Suprapubic skin (tissue), 4 donors: ENCODE data around the gene LRRN4CL. TPM values are rescaled to one million over a fixed set of nuclear protein-coding genes. Genes with fewer than 3 reads are reported as not detected.

Source experiments
- DNase-seq, 2 donors: peaks; one replicate each; pipeline ENCODE4 v3.0.0-alpha.2; 2019; ENCODE audit warnings: low spot score in 2 of 2
- H3K27ac ChIP-seq: fragments of 200-600 bp; sonication (generic); one replicate; pipeline ENCODE4 v1.5.1; 2019
- H3K27me3 ChIP-seq: fragments of 200-600 bp; sonication (generic); one replicate; pipeline ENCODE4 v1.5.1; 2019
- H3K36me3 ChIP-seq: fragments of 200-600 bp; sonication (generic); one replicate; pipeline ENCODE4 v1.5.1; 2019
- H3K4me1 ChIP-seq: fragments of 200-600 bp; sonication (generic); one replicate; pipeline ENCODE4 v1.5.1; 2019
- H3K4me3 ChIP-seq: fragments of 200-600 bp; sonication (generic); one replicate; pipeline ENCODE4 v1.5.1; 2019; ENCODE audit warnings: mild to moderate bottlenecking
- H3K9me3 ChIP-seq: fragments of 200-600 bp; sonication (generic); one replicate; pipeline ENCODE4 v1.5.1; 2019
- EP300 ChIP-seq: sonication (generic); formaldehyde crosslinking; IDR thresholded peaks from one replicate; pipeline ENCODE4 v1.6.1; 2017; ENCODE audit warnings: antibody characterized with exemption
- POLR2A ChIP-seq, 2 donors: fragments of 450-650 bp; IDR thresholded peaks; one replicate each; pipeline ENCODE4 v1.6.1; 2017; ENCODE audit warnings: antibody characterized with exemption in 2 of 2, mild to moderate bottlenecking in 2 of 2, moderate library complexity in 2 of 2
- POLR2AphosphoS5 ChIP-seq, 3 donors: sonication (generic); formaldehyde crosslinking; IDR thresholded peaks; one replicate each; pipeline ENCODE4 v1.6.1; 2017; ENCODE audit warnings: antibody characterized with exemption in 3 of 3
- WGBS: methylation state at CpG from one replicate; pipeline ENCODE4 v1.1.5; 2018; 5-methylcytosine and 5-hydroxymethylcytosine counted together
- total RNA-seq, 4 donors: library from RNA; depleted of rRNA; stranded (reverse); fragments of >200 nt; gene quantifications; one replicate each; pipeline ENCODE4 v1.1.0, GENCODE V29; 2016
- TF ChIP-seq, protein P1 (sequence below), 2 donors: fragments of 200-600 bp in 1 of 2; fragments of 450-650 bp in 1 of 2; sonication (generic) in 1 of 2; IDR thresholded peaks; one replicate each; pipeline ENCODE4 v1.5.1; 2016 to 2019; ENCODE audit warnings: antibody characterized with exemption in 2 of 2, mild to moderate bottlenecking in 1 of 2, moderate library complexity in 1 of 2

LRRN4CL gene
- total RNA-seq, 4 donors from 2014 or later, result 3.3 to 7.6 (median 5.9) TPM

- WGBS, result 0% methylated on average over 18 of the region's 72 CpGs
- no peaks in the 10 kb centered on the region for H3K9me3 ChIP-seq
These were observed 38.0 kb upstream of the LRRN4CL start, which contains the start of gene HNRNPUL2 for GRCh38 chr11:62727165-62727871. TSS of gene HNRNPUL2 (minus strand) at chr11:62727457. CDS start at chr11:62727156, 301 bp downstream.

DNA sequence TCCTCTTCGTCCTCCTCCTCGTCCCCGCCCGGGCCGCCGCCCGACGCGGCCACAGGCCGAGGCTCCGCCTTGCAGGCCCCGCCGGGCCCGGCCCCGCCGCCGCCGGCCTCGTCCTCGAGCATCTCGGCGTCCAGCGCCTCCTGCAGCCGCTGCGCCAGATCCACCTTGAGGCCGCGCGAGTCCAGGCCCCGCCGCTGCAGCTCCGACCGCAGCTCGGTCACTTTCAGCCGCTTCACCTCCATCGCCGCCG, 37.5 kb upstream of the LRRN4CL start:
- peaks cover 55% of the 10 kb centered on the region for H3K4me1 ChIP-seq

More at GRCh38 chr11:62727165-62727871, 38.0 kb upstream of the LRRN4CL start, which contains the start of gene HNRNPUL2:
- Histone ChIP-seq H3K4me1 (peaks cover 58% of the 10 kb centered on the region), H3K36me3 (peaks cover 19% of the 10 kb centered on the region), H3K27ac (peak within 1 kb of the TSS; percentile 97), H3K4me3 (peak within 1 kb of the TSS; percentile 95), H3K27me3 (no peaks in the 10 kb centered on the region)
- TF ChIP-seq, protein P1, sequence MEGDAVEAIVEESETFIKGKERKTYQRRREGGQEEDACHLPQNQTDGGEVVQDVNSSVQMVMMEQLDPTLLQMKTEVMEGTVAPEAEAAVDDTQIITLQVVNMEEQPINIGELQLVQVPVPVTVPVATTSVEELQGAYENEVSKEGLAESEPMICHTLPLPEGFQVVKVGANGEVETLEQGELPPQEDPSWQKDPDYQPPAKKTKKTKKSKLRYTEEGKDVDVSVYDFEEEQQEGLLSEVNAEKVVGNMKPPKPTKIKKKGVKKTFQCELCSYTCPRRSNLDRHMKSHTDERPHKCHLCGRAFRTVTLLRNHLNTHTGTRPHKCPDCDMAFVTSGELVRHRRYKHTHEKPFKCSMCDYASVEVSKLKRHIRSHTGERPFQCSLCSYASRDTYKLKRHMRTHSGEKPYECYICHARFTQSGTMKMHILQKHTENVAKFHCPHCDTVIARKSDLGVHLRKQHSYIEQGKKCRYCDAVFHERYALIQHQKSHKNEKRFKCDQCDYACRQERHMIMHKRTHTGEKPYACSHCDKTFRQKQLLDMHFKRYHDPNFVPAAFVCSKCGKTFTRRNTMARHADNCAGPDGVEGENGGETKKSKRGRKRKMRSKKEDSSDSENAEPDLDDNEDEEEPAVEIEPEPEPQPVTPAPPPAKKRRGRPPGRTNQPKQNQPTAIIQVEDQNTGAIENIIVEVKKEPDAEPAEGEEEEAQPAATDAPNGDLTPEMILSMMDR (IDR thresholded peaks at IDR 0.05), result no peak
- TF ChIP-seq POLR2A (IDR thresholded peaks at IDR 0.05) (peak; percentile 86 to 89), POLR2AphosphoS5 (IDR thresholded peaks at IDR 0.05) (peak; percentile 90 to 95 (median 95)), EP300 (no peak)
- peak; percentile 99 for DNase-seq

DNA sequence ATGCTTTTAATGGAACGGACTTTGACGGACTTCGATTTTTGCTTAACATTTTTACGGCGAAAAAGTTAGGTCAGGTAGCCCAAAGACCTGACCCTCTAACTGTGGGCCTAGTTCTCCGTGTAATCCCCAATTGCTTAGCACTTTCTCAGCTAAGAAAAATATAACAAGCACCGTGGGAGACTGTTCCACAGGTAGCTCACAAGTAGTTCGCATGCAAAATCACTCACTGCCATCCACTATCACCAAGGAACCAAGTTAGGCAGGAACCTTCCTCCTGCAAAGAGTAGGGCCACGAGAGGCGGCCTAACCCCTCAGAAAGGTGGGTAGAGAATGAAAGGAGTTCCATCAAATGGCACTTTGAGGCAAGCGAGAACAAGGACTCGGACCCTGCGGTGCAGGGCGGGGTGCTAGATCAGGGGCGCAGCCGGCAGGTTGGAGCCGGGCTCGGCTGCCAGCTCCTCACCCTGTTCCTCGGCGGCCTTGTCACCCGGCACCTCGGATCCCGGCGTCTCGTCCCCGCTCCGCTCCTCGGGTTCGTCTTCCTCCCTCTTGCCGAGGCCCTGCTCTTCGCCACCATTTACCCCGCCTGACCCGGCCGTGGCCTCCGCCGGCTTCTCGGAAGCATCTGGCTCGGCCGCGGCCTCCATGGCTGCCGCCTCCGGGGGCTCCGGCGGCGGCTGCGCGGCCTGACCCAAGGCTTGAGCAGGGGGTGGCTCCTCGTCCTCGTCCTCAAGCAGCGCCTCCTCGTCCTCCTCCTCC, 37.0 kb upstream of the LRRN4CL start:
- H3K4me3 ChIP-seq, result peak overlapping the region; percentile 95
- H3K27ac ChIP-seq, result peak overlapping the region; percentile 97
- peak in 1 of 2 donors; percentile 73 for DNase-seq
- no peaks in the 10 kb centered on the region for H3K27me3 ChIP-seq
- TF ChIP-seq, protein P1 (IDR thresholded peaks at IDR 0.05), result no peak
- TF ChIP-seq POLR2A (IDR thresholded peaks at IDR 0.05), result no peak
- peak in 1 of 3 donors; percentile 25 for TF ChIP-seq POLR2AphosphoS5 (IDR thresholded peaks at IDR 0.05)
- TF ChIP-seq EP300, result no peak
- peaks cover 53% of the 10 kb centered on the region for H3K4me1 ChIP-seq
- peaks cover 28% of the 10 kb centered on the region for H3K36me3 ChIP-seq
- WGBS, result under 1% methylated on average over 11 of the region's 51 CpGs
- no peaks in the 10 kb centered on the region for H3K9me3 ChIP-seq

More for the DNA sequence above, 37.5 kb upstream of the LRRN4CL start:
- no peaks in the 10 kb centered on the region for H3K27me3 ChIP-seq
- peak overlapping the region; percentile 95 for H3K4me3 ChIP-seq
- no peaks in the 10 kb centered on the region for H3K9me3 ChIP-seq
- H3K27ac ChIP-seq, result peak overlapping the region; percentile 97
- WGBS, result no CpG with 5 or more reads among the region's 37 CpGs
- TF ChIP-seq, protein P1 (IDR thresholded peaks at IDR 0.05), result no peak
- no peak for TF ChIP-seq EP300
- no peak for TF ChIP-seq POLR2AphosphoS5 (IDR thresholded peaks at IDR 0.05)
- no peak for TF ChIP-seq POLR2A (IDR thresholded peaks at IDR 0.05)
- peaks cover 23% of the 10 kb centered on the region for H3K36me3 ChIP-seq
- no peak for DNase-seq

GRCh38 chr11:62725646-62726045, 36.3 kb upstream of the LRRN4CL start:
- Histone ChIP-seq H3K36me3 (peaks cover 35% of the 10 kb centered on the region), H3K27ac (peak overlapping the region; percentile 97), H3K4me1 (peaks cover 50% of the 10 kb centered on the region), H3K27me3 (no peaks in the 10 kb centered on the region), H3K9me3 (no peaks in the 10 kb centered on the region), H3K4me3 (peak overlapping the region; percentile 95)
- peak in 1 of 2 donors; percentile 1 for DNase-seq
- 2% methylated on average over 7 of the region's 7 CpGs for WGBS
- TF ChIP-seq EP300 (no peak), POLR2AphosphoS5 (IDR thresholded peaks at IDR 0.05) (no peak), POLR2A (IDR thresholded peaks at IDR 0.05) (no peak)
- TF ChIP-seq, protein P1 (IDR thresholded peaks at IDR 0.05), result no peak

- Histone ChIP-seq H3K36me3 (peaks cover 50% of the 10 kb centered on the region), H3K4me1 (peaks cover 40% of the 10 kb centered on the region), H3K9me3 (no peaks in the 10 kb centered on the region), H3K27me3 (no peaks in the 10 kb centered on the region), H3K4me3 (peak overlapping the region; percentile 95), H3K27ac (no peak overlapping the region)
- WGBS, result 22% methylated on average over 8 of the region's 8 CpGs
- peak in 1 of 2 donors; percentile 31 for DNase-seq
- TF ChIP-seq, protein P1 (IDR thresholded peaks at IDR 0.05), result no peak
These were observed 34.8 kb upstream of the LRRN4CL start for GRCh38 chr11:62724171-62724570.
